ENCODE data around the gene C1orf159.

DNA sequence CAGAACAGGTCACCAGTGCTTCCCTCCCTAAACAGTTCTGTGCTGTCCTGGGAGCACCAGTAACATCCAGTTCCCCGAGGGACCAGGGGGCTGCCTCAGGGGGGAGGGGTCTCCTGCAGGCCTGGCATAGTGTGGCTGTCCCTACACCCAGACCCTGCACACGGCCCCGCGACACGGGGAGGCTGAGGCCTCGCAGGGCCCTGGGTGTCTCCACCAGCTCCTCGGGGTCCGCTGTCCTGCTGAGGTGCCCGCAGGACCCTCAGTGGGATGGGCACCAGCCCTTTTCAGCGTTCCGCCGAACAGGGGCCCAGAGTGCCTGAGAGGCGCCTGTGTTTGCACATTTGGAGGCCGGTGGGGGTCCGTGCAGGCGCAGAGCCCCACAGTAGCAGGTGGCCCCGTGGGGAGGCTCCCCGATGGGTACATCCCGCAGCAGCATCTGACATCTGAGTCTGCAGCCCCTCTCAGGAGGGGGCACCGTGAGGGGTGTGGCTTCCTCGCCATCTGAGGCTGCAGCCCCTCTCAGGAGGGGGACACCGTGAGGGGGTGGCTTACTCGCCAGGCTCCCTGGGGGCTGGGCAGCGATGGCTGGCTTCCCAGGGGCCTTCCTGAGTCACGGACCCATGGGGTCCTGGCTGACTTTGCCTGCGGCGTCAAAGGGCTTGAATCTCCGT, 18.5 kb upstream of the C1orf159 start:
- no peak for TF ChIP-seq EZH2 (IDR thresholded peaks at IDR 0.05; ENCODE audit: insufficient read depth, poor library complexity, severe bottlenecking)
- TF ChIP-seq EZH2phosphoT487 (IDR thresholded peaks at IDR 0.05; ENCODE audit: insufficient read depth, low read depth), result no peak
